HG03565 (cell line): Measurements from ENCODE around the gene PITPNM2.

ENCODE experiments used
- ATAC-seq: cut with Tn5 transposase; IDR thresholded peaks from one replicate; pipeline ENCODE4 v1.9.1; 2021; ENCODE audit warnings: mild to moderate bottlenecking, moderate library complexity; ENCODE audit not compliant: unreplicated experiment

The PITPNM2 gene

DNA sequence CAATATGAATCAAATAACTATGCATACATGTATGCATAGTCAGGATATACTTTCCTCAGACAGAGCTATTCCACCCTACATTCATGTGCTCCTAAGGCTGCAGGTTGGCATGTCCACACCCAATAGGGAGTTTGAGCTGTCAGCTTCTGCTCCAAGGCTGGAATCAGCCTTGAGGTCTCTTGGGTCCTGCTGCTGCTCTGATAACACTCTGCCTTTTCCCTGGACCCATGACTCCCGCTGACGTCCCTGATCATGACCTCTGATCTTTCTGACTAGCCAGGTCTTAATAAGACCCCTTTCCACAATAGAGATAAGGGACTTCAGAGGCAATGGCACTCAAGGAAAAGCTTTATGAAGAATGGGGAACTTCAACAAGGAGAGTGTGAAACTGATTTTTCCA lies 5.7 kb downstream of the PITPNM2 start:
- no peak for ATAC-seq

GRCh38 chr12:123143736-123144461 lies 7.0 kb downstream of the PITPNM2 start:
- ATAC-seq: no peak

- ATAC-seq: no peak
Observed at GRCh38 chr12:123142921-123143735, 7.8 kb downstream of the PITPNM2 start.

GRCh38 chr12:123142518-123142840 lies 8.4 kb downstream of the PITPNM2 start:
- ATAC-seq: no peak

DNA sequence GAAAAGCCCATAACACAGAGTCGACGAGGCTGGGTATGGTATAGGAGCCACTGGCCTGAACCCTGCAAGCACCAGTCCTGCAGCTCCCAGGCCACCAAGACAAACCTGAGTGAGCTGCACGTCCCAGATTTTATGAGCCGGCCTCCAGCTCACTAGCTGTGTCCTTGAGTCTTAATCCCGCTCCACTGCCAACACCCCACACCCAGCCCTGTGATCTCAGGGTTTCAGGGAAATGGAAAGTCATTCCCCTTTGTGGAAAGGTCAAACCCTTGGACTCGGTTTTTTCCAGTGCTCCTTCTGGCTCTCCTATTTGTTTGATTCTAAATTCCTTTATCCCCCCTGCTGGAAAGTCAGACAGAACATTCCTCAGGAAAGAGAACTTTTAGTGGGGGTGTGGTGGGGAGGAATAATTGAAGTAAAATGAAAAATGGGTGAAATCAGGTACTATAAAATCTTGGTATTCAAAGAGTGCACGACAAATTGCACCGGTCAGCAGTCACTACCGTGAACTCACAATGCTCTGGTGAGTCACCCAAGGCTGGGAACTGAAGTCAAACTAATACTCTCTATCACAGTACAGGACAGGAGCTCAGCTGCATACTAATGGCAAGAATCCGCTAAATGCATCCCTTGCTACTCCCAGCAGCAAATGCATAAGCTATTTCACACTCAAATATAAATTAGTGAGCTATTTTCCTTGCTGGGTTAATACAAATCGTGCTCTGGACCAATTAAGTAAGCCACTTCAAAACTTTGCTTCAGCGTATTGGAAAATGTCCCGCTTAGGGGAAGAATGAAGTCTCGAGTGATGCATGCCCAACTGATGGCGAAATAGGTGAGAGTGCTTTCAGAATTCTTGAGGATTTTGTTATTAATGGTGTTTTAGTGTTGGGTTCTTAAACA lies 9.0 kb downstream of the PITPNM2 start:
- ATAC-seq: no peak

DNA sequence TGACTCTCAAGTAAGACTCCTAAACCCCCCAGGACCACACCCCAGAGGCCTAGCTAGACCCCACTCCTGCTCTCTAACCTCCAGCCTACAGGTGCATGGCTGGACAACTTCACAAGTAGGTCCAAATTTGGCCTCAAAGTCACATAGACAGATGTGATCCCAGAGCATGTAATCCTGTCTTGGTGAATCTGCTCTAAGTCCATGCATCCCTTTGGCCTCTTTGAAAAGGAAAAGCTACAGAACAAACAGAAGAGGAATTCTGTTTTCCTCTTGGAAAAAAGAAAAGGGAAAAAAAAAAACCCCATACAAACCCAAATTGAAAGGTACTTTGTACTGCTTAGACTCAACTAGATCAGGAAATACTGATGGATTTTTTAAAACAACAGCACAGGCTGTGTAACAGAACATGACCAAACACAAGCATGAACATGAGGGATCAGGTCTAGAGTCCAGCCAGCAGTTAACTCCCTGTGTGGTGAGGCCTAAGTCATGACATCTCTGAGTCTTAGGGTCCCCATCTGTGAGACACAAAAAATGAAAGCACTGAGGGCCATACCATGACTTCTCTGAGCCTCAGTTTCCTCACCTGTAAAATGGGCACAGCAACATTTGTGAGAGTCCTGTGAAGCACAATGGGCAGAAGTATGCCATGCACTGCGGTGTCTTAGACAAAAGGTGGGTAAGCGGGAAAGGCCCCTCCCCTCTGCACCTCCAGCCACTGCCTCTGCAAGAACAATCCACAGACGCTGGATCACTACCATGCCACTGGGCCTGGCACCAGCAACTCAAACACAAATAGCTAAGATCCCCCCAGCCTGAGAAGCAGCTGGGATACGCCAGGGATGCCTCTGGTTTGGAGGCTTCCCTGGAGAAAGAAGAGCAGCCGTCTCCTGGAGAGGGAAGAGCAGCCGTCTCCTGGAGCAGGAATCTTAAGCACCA lies 9.9 kb downstream of the PITPNM2 start:
- ATAC-seq: no peak

GRCh38 chr12:123139926-123140675 lies 10.8 kb downstream of the PITPNM2 start:
- no peak for ATAC-seq

- no peak for ATAC-seq
Observed at GRCh38 chr12:123135688-123136087, 15.2 kb downstream of the PITPNM2 start.

- ATAC-seq: no peak
Observed at GRCh38 chr12:123134826-123135225, 16.1 kb downstream of the PITPNM2 start.

DNA sequence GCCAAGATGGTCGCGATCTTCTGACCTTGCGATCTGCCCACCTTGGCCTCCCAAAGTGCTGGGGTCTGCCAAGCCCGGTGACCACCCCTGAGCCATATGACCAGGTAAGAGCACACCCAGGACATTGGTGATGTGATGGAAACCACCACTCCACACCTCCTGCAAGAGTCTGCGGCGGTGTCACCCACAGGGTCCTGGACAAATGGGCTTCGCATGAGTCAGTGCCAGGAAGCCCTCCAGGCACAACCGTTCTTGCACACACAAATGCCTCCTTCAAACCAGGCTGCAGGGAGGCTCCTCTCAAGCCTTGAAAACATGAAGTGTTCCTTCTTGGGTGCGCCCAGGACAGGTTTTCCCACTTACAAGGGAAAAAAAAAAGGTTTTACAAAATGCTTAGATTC lies 16.6 kb downstream of the PITPNM2 start:
- ATAC-seq: no peak

DNA sequence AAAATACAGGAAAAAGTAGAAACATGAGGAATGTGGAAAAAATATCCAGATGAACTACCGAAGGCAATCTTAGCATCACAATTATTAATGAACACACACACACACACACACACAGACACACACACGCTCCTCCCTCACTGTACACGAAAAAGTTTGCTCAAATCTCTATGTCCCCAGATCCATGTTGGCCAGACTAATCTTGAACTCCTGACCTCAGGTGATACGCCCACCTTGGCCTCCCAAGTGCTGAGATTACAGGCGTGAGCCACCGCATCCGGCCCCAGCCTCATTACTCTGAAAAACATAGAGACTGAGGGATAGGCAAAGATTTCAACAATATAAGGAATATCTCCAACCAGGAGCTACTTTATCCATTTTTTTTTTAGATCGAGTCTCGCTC lies 17.2 kb downstream of the PITPNM2 start:
- ATAC-seq: no peak

DNA sequence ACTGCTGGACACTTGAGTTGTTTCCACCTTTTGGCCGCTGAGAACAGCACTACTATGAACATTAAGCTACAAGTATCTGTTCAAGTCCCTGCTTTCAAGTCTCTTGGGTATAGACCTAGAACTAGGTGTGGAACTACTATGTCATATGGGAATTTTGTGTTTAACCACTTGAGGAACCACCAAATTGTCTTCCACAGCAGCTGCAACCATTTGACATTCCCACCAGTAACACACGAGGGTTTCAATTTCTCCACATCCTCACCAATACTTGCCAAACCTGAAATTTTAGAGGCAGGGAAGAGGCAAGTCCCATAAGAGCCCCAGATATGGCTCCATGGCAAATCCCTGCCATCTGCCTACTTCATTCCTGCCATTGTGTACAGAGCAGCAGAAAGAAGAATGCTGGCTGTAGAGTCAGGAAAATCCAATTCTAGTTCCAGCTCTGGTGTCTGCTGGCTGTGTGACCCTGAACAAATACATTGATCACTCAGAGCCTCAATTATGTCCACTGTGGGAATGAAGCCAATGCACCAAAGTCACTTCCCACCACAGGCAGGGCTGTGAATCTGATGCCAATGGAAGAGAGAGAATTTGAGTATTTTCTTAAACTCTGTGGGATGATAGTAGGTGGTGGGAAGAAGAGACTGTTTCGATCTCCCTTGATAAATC lies 17.8 kb downstream of the PITPNM2 start:
- ATAC-seq: no peak

DNA sequence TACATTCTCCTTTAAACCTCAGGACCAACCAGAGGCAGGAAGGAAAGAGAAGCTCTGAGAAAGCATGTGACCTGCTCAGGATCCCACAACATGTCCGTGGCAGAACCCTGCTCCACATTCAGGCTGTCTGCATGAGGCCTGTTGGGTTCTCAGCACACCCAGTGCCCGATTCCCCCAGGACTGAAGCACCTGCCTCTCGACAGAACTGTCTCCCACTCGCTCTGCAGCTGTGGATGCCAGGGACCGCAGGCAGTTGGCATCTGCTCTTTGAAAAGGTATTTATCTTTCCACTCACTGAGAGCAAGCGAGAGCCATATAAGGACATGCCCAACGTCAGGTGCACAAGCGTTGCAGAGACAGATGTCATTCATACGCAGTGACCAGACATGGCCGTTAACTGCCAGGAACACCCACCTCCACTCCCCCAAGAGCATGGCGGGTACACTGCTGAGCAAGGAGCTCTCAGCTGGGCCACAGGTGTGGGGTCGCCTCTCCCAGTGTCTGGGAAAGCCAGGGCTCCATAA lies 18.9 kb downstream of the PITPNM2 start:
- ATAC-seq: no peak

- ATAC-seq: no peak
Observed at GRCh38 chr12:123131291-123131832, 19.5 kb downstream of the PITPNM2 start.

DNA sequence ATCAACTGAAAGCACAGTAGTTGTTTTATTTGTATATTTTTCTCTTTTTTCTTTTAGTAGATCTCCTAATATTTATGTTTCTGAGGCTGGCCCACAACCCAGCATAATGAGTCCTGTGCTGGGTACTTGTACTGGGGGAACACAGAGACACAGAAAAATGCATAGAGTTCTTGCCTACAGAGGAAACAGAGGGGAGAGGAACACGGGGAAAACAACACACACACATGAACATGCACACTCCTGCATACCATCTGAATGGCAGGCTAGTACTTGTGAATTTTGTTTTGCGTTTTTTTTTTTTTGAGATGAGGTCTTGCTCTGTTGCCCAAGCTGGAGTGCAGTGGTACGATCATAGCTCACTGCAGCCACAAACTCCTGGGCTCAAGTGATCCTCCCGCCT lies 21.3 kb downstream of the PITPNM2 start:
- no peak for ATAC-seq

GRCh38 chr12:123127182-123127495 lies 23.8 kb downstream of the PITPNM2 start:
- ATAC-seq: no peak

DNA sequence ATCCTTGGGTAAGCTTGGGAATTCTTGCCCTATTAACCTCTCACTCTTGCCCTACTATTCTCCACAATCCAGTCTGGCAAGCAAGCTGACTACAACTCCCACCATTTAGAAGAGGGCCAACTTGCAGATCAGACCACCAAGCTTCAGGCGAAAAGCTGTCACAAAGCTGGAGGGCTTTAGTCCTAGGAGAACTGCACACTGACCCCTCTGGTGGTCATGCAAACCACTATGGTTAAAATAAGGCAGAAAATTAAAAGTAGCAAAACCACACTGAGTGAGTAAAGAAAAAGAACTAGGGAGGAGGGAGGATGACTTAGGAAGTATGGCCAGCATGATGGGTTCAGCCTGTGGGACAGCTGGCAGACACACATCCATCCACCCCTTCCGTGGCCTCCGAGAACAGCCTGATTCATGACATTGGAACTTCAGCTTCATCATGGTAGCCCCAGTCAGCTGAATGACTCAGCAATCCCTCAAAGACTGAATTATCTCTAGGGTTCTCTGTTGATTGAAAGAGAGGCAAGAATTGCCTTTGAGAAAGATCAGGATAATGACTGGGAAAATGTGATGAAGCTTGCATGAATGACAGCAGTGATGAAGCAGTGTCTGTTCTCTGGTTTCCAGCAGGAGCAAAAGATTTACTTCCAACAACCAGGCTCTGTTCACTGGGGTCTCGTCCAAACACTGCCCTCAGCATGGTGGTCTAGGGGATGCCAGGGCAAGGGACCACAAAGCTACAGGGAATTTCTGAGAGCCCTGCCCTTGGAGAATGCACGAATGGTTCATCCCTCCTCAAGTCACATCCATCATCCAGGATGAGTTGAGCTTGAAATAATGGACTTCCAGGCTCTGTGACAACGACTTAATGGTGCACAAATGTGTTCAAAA lies 24.4 kb downstream of the PITPNM2 start:
- ATAC-seq: no peak

DNA sequence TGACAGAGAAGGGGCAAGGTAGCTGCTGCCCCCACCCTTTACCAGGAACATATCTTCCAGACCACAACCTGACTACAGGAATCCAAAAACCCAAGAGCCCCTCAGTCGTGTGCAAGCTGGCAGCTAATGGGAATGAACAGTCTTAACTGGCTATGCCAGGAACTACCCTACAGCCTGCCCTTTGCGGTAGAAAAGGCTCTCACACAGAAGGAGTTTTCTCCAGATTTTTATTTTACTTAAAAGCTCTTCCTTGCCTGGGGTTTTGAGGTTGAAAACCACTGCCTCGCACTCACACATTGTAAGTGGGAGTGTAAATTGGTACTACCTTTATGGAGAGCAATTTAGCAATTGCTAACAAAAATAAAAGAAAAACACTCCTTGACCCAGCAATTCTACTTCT lies 28.3 kb downstream of the PITPNM2 start:
- ATAC-seq: no peak
